ENCODE measurements around the gene TCAF1. TPM values are rescaled to one million over a fixed set of nuclear protein-coding genes. Genes with fewer than 3 reads are reported as not detected.

Gene TCAF1
- total RNA-seq, 2 experiments from 2014 or later = 12.6 to 14.1 TPM

- Mint-ChIP-seq H3K27me3 (ENCODE audit: low read depth) (peaks cover 26% of the 10 kb centered on the region), H3K27ac (no peak overlapping the region), H3K9me3 (ENCODE audit: insufficient read depth) (no peaks in the 10 kb centered on the region), H3K36me3 (ENCODE audit: low read depth) (no peaks in the 10 kb centered on the region), H3K4me3 (no peak overlapping the region), H3K4me1 (ENCODE audit: low read depth) (no peaks in the 10 kb centered on the region)
- CTCF ChIA-PET = no interaction called here
- ATAC-seq = no peak
- no peak for DNase-seq
- POLR2A ChIA-PET = no interaction called here
These were observed 13.1 kb upstream of the TCAF1 start for GRCh38 chr7:143914938-143915652.

GRCh38 chr7:143913945-143914615, 12.1 kb upstream of the TCAF1 start:
- H3K4me3 Mint-ChIP-seq = no peak overlapping the region
- ChIA-PET CTCF (no interaction called here), POLR2A (no interaction called here)
- H3K27me3 Mint-ChIP-seq (ENCODE audit: low read depth) = peaks cover 23% of the 10 kb centered on the region
- no peaks in the 10 kb centered on the region for H3K9me3 Mint-ChIP-seq (ENCODE audit: insufficient read depth)
- ATAC-seq = no peak
- no peak for DNase-seq
- H3K4me1 Mint-ChIP-seq (ENCODE audit: low read depth) = no peaks in the 10 kb centered on the region
- H3K36me3 Mint-ChIP-seq (ENCODE audit: low read depth) = no peaks in the 10 kb centered on the region
- no peak overlapping the region for H3K27ac Mint-ChIP-seq

- ATAC-seq = no peak
- H3K27ac Mint-ChIP-seq = no peak overlapping the region
- H3K4me1 Mint-ChIP-seq (ENCODE audit: low read depth) = no peaks in the 10 kb centered on the region
- H3K36me3 Mint-ChIP-seq (ENCODE audit: low read depth) = no peaks in the 10 kb centered on the region
- CTCF ChIA-PET = interaction anchor here (1.0 to 3.6 kb wide), 3 partner anchors 9 to 217 kb away, joined by 3 to 13 read pairs (median 6); partner anchors contain the start of gene TCAF1
- no peak overlapping the region for H3K4me3 Mint-ChIP-seq
- H3K9me3 Mint-ChIP-seq (ENCODE audit: insufficient read depth) = no peaks in the 10 kb centered on the region
- peaks cover 7% of the 10 kb centered on the region for H3K27me3 Mint-ChIP-seq (ENCODE audit: low read depth)
- POLR2A ChIA-PET = no interaction called here
- no peak for DNase-seq
These were observed 8.7 kb upstream of the TCAF1 start for GRCh38 chr7:143910473-143911248.

GRCh38 chr7:143909863-143910262, 7.9 kb upstream of the TCAF1 start:
- Mint-ChIP-seq H3K27ac (no peak overlapping the region), H3K9me3 (ENCODE audit: insufficient read depth) (no peaks in the 10 kb centered on the region), H3K4me3 (no peak overlapping the region), H3K36me3 (ENCODE audit: low read depth) (no peaks in the 10 kb centered on the region), H3K27me3 (ENCODE audit: low read depth) (peaks cover 7% of the 10 kb centered on the region), H3K4me1 (ENCODE audit: low read depth) (no peaks in the 10 kb centered on the region)
- ChIA-PET CTCF (interaction anchor here (3.6 kb wide), 1 partner anchor 8 kb away, joined by 13 read pairs; the partner anchor contains the start of gene TCAF1), POLR2A (no interaction called here)
- no peak for ATAC-seq
- no peak for DNase-seq

GRCh38 chr7:143908120-143908519, 6.1 kb upstream of the TCAF1 start:
- ATAC-seq = no peak
- DNase-seq = no peak
- no peak overlapping the region for H3K4me3 Mint-ChIP-seq
- ChIA-PET CTCF (no interaction called here), POLR2A (no interaction called here)
- peaks cover 5% of the 10 kb centered on the region for H3K27me3 Mint-ChIP-seq (ENCODE audit: low read depth)
- no peak overlapping the region for H3K27ac Mint-ChIP-seq
- no peaks in the 10 kb centered on the region for H3K4me1 Mint-ChIP-seq (ENCODE audit: low read depth)
- H3K9me3 Mint-ChIP-seq (ENCODE audit: insufficient read depth) = no peaks in the 10 kb centered on the region
- no peaks in the 10 kb centered on the region for H3K36me3 Mint-ChIP-seq (ENCODE audit: low read depth)

- POLR2A ChIA-PET = no interaction called here
- ATAC-seq = no peak
- H3K27me3 Mint-ChIP-seq (ENCODE audit: low read depth) = peaks cover 2% of the 10 kb centered on the region
- no peaks in the 10 kb centered on the region for H3K9me3 Mint-ChIP-seq (ENCODE audit: insufficient read depth)
- CTCF ChIA-PET = no interaction called here
- no peaks in the 10 kb centered on the region for H3K36me3 Mint-ChIP-seq (ENCODE audit: low read depth)
- H3K4me3 Mint-ChIP-seq = no peak overlapping the region
- peaks cover 2% of the 10 kb centered on the region for H3K4me1 Mint-ChIP-seq (ENCODE audit: low read depth)
- DNase-seq = no peak
- H3K27ac Mint-ChIP-seq = no peak overlapping the region
These were observed 4.9 kb upstream of the TCAF1 start for GRCh38 chr7:143906895-143907294.

- Mint-ChIP-seq H3K4me3 (no peak overlapping the region), H3K4me1 (ENCODE audit: low read depth) (peaks cover 6% of the 10 kb centered on the region), H3K27ac (no peak overlapping the region), H3K9me3 (ENCODE audit: insufficient read depth) (no peaks in the 10 kb centered on the region), H3K27me3 (ENCODE audit: low read depth) (peaks cover 2% of the 10 kb centered on the region), H3K36me3 (ENCODE audit: low read depth) (no peaks in the 10 kb centered on the region)
- ChIA-PET CTCF (no interaction called here), POLR2A (no interaction called here)
- ATAC-seq (no peak), DNase-seq (no peak)
These were observed 4.2 kb upstream of the TCAF1 start for GRCh38 chr7:143906151-143906550.

- CTCF ChIA-PET = no interaction called here
- Mint-ChIP-seq H3K36me3 (ENCODE audit: low read depth) (no peaks in the 10 kb centered on the region), H3K27ac (no peak overlapping the region), H3K9me3 (ENCODE audit: insufficient read depth) (no peaks in the 10 kb centered on the region), H3K4me1 (ENCODE audit: low read depth) (peaks cover 10% of the 10 kb centered on the region), H3K27me3 (ENCODE audit: low read depth) (peaks cover 2% of the 10 kb centered on the region), H3K4me3 (no peak overlapping the region)
- DNase-seq (no peak), ATAC-seq (no peak)
- POLR2A ChIA-PET = no interaction called here
These were observed 3.5 kb upstream of the TCAF1 start for GRCh38 chr7:143905509-143905908.

- ATAC-seq = no peak
- H3K36me3 Mint-ChIP-seq (ENCODE audit: low read depth) = no peaks in the 10 kb centered on the region
- H3K4me1 Mint-ChIP-seq (ENCODE audit: low read depth) = peaks cover 21% of the 10 kb centered on the region
These were observed 440 bp upstream of the TCAF1 start for GRCh38 chr7:143902332-143902899.

GRCh38 chr7:143901332-143901667, 676 bp downstream of the TCAF1 start:
- DNase-seq = no peak
- no peaks in the 10 kb centered on the region for H3K27me3 Mint-ChIP-seq (ENCODE audit: low read depth)
- no peaks in the 10 kb centered on the region for H3K9me3 Mint-ChIP-seq (ENCODE audit: insufficient read depth)
- H3K27ac Mint-ChIP-seq = peak overlapping the region; percentile 84
- H3K4me3 Mint-ChIP-seq = peak overlapping the region; percentile 91
- ChIA-PET POLR2A (interaction anchor here (0.9 to 1.9 kb wide), 3 partner anchors 8 to 19 kb away, joined by 3 to 6 read pairs (median 4); no protein-coding TSS in a partner anchor), CTCF (interaction anchor here (1.0 to 2.7 kb wide), 14 partner anchors 8 to 235 kb away, joined by 3 to 21 read pairs (median 6); no protein-coding TSS in a partner anchor)
- no peaks in the 10 kb centered on the region for H3K36me3 Mint-ChIP-seq (ENCODE audit: low read depth)
- H3K4me1 Mint-ChIP-seq (ENCODE audit: low read depth) = peaks cover 21% of the 10 kb centered on the region
- no peak for ATAC-seq

More at GRCh38 chr7:143902332-143902899, 440 bp upstream of the TCAF1 start:
- peak overlapping the region; percentile 84 for H3K27ac Mint-ChIP-seq
- CTCF ChIA-PET = interaction anchor here (1.0 to 2.7 kb wide), 14 partner anchors 9 to 448 kb away, joined by 3 to 21 read pairs (median 6); no protein-coding TSS in a partner anchor
- POLR2A ChIA-PET = interaction anchor here (0.6 to 1.9 kb wide), 5 partner anchors 9 to 20 kb away, joined by 3 to 6 read pairs (median 3); no protein-coding TSS in a partner anchor
- peak overlapping the region; percentile 91 for H3K4me3 Mint-ChIP-seq
- H3K27me3 Mint-ChIP-seq (ENCODE audit: low read depth) = no peaks in the 10 kb centered on the region
- DNase-seq = no peak
- no peaks in the 10 kb centered on the region for H3K9me3 Mint-ChIP-seq (ENCODE audit: insufficient read depth)

- Mint-ChIP-seq H3K27ac (peak overlapping the region; percentile 6), H3K4me3 (peak overlapping the region; percentile 91), H3K36me3 (ENCODE audit: low read depth) (no peaks in the 10 kb centered on the region), H3K27me3 (ENCODE audit: low read depth) (no peaks in the 10 kb centered on the region), H3K4me1 (ENCODE audit: low read depth) (peaks cover 21% of the 10 kb centered on the region), H3K9me3 (ENCODE audit: insufficient read depth) (no peaks in the 10 kb centered on the region)
- ATAC-seq (no peak), DNase-seq (no peak)
- ChIA-PET CTCF (interaction anchor here (1.4 to 2.7 kb wide), 6 partner anchors 7 to 228 kb away, joined by 3 to 21 read pairs (median 11); no protein-coding TSS in a partner anchor), POLR2A (no interaction called here)
These were observed 1.7 kb downstream of the TCAF1 start for GRCh38 chr7:143900230-143900766.

Data from activated CD8-positive, alpha-beta T cell treated with anti-CD3 and anti-CD28 coated beads, Interleukin-2, amount 10 ng/mL, durations not matched to agents 7 days and 5 days (primary cell).